Ascending aorta (tissue), 2 donors: ENCODE data around the gene EMP2. TPM values are rescaled to one million over a fixed set of nuclear protein-coding genes. Genes with fewer than 3 reads are reported as not detected.

ENCODE experiments used
- DNase-seq, 2 donors: peaks; one replicate each; pipeline ENCODE4 v3.0.0-alpha.2; 2019; ENCODE audit warnings: low spot score in 2 of 2
- H3K27ac ChIP-seq, 2 donors: fragments of 200-600 bp; sonication (generic); one replicate each; pipeline ENCODE4 v1.5.1; 2016 to 2017; ENCODE audit warnings: mild to moderate bottlenecking in 1 of 2
- H3K27me3 ChIP-seq: fragments of 200-600 bp; sonication (generic); one replicate; pipeline ENCODE4 v1.5.1; 2017
- H3K36me3 ChIP-seq, 2 donors: fragments of 200-600 bp; sonication (generic); one replicate each; pipeline ENCODE4 v1.5.1; 2016
- H3K4me1 ChIP-seq, 2 donors: fragments of 200-600 bp; sonication (generic); one replicate each; pipeline ENCODE4 v1.5.1; 2016 to 2017; ENCODE audit warnings: mild to moderate bottlenecking in 1 of 2
- H3K4me3 ChIP-seq, 2 donors: fragments of 200-600 bp; sonication (generic); one replicate each; pipeline ENCODE4 v1.5.1; 2016 to 2017; ENCODE audit warnings: mild to moderate bottlenecking in 1 of 2
- H3K9me3 ChIP-seq, 2 donors: fragments of 200-600 bp; sonication (generic); one replicate each; pipeline ENCODE4 v1.5.1; 2016
- intact Hi-C: fragments of 100-400 bp; cut with DNase I; formaldehyde crosslinking; loops from one replicate; pipeline ENCODE4 v1.15.1; 2023
- total RNA-seq: library from RNA; depleted of rRNA; stranded (reverse); fragments of >200 nt; gene quantifications from one replicate; pipeline ENCODE4 v1.1.0, GENCODE V29; 2016
- TF ChIP-seq, protein P1 (sequence below), 3 experiments: fragments of 200-600 bp in 2 of 3; fragments of 450-650 bp in 1 of 3; sonication (generic) in 2 of 3; IDR thresholded peaks; one replicate each; pipeline ENCODE4 v1.5.1; 2016 to 2019; ENCODE audit warnings: antibody characterized with exemption in 3 of 3, mild to moderate bottlenecking in 1 of 3, moderate library complexity in 1 of 3

Gene EMP2
- total RNA-seq, 1 donor from 2014 or later, result 49.2 TPM

DNA sequence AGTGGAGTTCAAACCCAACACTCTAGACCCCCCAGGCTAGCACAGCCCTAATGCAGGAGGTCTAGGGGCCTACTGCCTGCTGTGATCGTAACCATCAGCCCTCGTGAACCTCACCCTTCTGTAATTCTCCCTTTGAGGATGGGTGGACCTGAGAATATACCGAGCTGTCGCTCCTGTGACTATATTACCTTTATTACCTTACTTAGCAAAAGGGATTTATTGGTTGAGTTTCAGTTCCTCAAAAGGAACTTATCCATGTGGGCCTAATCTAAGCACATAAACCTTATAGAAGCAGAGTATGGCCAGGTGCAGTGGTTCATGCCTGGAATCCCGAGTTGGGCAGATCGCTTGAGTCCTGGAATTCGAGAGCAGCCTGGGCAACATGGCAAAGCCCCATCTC lies 19.2 kb upstream of the EMP2 start:
- DNase-seq, result no peak
- Histone ChIP-seq H3K4me3 (no peak overlapping the region), H3K9me3 (no peaks in the 10 kb centered on the region), H3K4me1 (no peaks in the 10 kb centered on the region), H3K36me3 (no peaks in the 10 kb centered on the region), H3K27me3 (no peaks in the 10 kb centered on the region), H3K27ac (no peak overlapping the region)
- intact Hi-C loops, result no loop called here
- TF ChIP-seq, protein P1, sequence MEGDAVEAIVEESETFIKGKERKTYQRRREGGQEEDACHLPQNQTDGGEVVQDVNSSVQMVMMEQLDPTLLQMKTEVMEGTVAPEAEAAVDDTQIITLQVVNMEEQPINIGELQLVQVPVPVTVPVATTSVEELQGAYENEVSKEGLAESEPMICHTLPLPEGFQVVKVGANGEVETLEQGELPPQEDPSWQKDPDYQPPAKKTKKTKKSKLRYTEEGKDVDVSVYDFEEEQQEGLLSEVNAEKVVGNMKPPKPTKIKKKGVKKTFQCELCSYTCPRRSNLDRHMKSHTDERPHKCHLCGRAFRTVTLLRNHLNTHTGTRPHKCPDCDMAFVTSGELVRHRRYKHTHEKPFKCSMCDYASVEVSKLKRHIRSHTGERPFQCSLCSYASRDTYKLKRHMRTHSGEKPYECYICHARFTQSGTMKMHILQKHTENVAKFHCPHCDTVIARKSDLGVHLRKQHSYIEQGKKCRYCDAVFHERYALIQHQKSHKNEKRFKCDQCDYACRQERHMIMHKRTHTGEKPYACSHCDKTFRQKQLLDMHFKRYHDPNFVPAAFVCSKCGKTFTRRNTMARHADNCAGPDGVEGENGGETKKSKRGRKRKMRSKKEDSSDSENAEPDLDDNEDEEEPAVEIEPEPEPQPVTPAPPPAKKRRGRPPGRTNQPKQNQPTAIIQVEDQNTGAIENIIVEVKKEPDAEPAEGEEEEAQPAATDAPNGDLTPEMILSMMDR (IDR thresholded peaks at IDR 0.05), result no peak

DNA sequence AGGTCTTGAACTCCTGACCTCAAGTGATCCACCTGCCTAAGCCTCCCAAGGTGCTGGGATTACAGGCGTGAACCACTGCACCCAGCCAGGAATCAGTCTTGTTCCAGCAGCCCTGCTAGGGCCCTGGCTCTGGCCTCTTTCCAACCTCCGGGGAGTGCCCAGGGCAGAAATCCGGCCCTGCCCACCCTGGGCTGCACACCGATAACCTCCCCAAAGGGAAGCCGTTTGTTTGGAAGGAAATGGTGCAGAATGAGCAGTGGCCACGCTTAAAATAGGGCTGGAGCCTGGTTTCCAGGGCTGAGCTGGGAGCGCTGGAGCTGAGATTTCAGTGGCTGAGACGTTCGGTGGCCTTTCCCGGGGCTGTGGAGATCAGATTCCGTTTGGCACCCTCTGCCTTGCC lies 17.8 kb upstream of the EMP2 start:
- no peaks in the 10 kb centered on the region for H3K4me1 ChIP-seq
- no peak overlapping the region for H3K4me3 ChIP-seq
- H3K9me3 ChIP-seq, result no peaks in the 10 kb centered on the region
- TF ChIP-seq, protein P1 (IDR thresholded peaks at IDR 0.05), result no peak
- no peaks in the 10 kb centered on the region for H3K27me3 ChIP-seq
- intact Hi-C loops, result no loop called here
- no peak overlapping the region for H3K27ac ChIP-seq
- H3K36me3 ChIP-seq, result no peaks in the 10 kb centered on the region
- no peak for DNase-seq

DNA sequence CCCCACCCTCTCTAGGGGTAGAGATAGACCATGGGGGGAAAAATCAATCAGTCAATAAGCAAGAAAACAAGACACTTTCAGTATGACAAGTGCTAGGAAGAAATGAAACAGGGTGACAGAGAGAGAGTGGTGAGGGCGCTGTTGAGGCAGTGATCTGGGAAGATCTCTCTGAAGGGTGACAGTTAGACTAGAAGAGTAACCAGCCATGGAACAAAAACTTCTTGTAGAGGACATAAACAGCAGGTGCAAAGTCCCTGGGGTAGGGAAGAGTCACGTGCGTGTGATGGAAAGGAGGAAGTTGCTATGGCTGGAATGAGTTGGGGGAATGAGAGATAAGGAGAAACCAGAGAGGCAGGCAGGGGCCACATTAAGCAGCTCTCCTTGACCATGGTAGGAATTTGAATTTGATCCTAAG lies 16.8 kb upstream of the EMP2 start:
- no peaks in the 10 kb centered on the region for H3K4me1 ChIP-seq
- no peak overlapping the region for H3K4me3 ChIP-seq
- no peaks in the 10 kb centered on the region for H3K9me3 ChIP-seq
- H3K27me3 ChIP-seq, result no peaks in the 10 kb centered on the region
- TF ChIP-seq, protein P1 (IDR thresholded peaks at IDR 0.05), result no peak
- intact Hi-C loops, result no loop called here
- no peak overlapping the region for H3K27ac ChIP-seq
- no peak for DNase-seq
- H3K36me3 ChIP-seq, result no peaks in the 10 kb centered on the region

DNA sequence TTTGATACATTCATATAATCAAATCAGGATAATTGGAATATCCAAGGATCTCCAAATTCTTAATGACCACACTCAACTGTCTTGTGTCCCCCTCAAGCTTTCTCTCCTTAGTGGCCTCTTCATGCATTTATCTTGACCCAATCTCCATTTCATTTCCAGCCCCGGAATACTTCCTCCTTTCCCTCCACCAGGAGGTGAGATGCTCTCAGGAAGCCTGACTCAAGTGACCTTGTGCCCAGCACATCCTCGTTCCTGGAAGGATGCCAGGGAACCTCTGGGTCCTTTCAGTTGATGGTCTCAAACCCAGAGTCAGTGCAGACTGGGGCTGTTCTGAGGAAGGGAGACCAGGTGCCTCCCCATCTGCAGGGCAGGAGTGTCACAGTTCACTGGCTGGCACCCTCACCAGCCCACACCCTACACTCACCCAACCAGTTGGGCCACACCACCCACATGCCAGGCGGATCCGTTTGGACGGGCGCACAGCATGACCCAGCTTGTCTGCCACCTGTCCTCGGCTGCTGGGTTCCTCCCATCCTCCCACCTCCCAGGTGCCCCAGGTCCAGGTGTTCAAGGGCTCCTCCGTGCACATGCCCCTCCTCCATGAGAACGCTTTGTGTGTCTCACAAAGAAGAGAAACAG lies 14.0 kb upstream of the EMP2 start:
- H3K9me3 ChIP-seq, result no peaks in the 10 kb centered on the region
- TF ChIP-seq, protein P1 (IDR thresholded peaks at IDR 0.05), result no peak

DNA sequence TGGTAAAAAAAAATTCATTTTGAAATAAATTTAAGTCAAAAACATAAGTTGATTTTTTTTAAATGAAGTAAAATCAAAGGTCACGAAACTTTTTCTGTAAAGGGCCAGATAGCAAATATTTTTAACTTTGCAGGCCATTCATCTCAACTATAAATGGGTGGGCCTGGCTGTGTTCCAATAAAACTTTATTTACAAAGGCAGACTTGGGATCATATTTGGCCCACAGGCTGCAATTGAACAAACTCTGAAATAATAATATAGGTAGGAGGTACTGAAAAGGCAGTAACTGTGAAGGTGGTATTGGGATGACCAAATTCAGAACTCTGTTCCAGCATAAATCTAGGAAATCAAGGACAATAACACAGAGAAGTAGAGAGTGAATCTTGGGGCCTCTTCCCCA lies 12.2 kb upstream of the EMP2 start:
- intact Hi-C loops, result no loop called here
- Histone ChIP-seq H3K27me3 (no peaks in the 10 kb centered on the region), H3K27ac (no peak overlapping the region), H3K4me3 (no peak overlapping the region), H3K4me1 (no peaks in the 10 kb centered on the region), H3K36me3 (no peaks in the 10 kb centered on the region), H3K9me3 (no peaks in the 10 kb centered on the region)
- TF ChIP-seq, protein P1 (IDR thresholded peaks at IDR 0.05), result no peak
- no peak for DNase-seq

More for the DNA sequence above, 14.0 kb upstream of the EMP2 start:
- DNase-seq, result no peak
- intact Hi-C loops, result no loop called here
- H3K27ac ChIP-seq, result no peak overlapping the region
- no peaks in the 10 kb centered on the region for H3K36me3 ChIP-seq
- no peaks in the 10 kb centered on the region for H3K4me1 ChIP-seq
- no peaks in the 10 kb centered on the region for H3K27me3 ChIP-seq
- H3K4me3 ChIP-seq, result no peak overlapping the region

DNA sequence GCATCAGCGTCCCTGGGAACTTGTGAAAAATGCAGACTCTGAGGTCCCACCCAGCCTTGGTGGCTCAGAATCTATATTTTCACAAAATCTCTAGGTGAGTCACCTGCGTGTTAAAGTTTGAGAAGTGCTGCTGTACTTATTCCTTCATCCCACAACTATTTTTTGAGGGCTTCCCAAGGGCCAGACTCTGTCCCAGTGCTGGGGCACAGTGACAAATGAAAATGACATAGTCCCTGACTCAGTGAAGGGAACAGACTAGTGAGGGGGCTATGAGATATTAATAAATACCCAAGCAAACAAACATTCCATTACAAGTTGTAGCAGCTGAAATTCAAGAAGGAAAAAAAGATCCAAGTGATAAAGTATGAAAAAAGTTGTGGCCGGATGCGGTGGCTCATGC lies 9.9 kb upstream of the EMP2 start:
- H3K36me3 ChIP-seq, result no peaks in the 10 kb centered on the region
- no peak for DNase-seq
- no peak overlapping the region for H3K27ac ChIP-seq
- TF ChIP-seq, protein P1 (IDR thresholded peaks at IDR 0.05), result no peak
- no peaks in the 10 kb centered on the region for H3K9me3 ChIP-seq
- no peaks in the 10 kb centered on the region for H3K27me3 ChIP-seq
- intact Hi-C loops, result no loop called here
- H3K4me3 ChIP-seq, result no peak overlapping the region
- H3K4me1 ChIP-seq, result no peaks in the 10 kb centered on the region
